ENCODE measurements around the gene SPRR2F. TPM values are rescaled to one million over a fixed set of nuclear protein-coding genes. Genes with fewer than 3 reads are reported as not detected.

The SPRR2F gene
- total and polyA plus RNA-seq, 9 of the 15 experiments (the other 6 are each of a cell fraction or from before 2014, with no cell fraction given), result 0.22 to 2.0 (median 0.41) TPM; not detected in 4

DNA sequence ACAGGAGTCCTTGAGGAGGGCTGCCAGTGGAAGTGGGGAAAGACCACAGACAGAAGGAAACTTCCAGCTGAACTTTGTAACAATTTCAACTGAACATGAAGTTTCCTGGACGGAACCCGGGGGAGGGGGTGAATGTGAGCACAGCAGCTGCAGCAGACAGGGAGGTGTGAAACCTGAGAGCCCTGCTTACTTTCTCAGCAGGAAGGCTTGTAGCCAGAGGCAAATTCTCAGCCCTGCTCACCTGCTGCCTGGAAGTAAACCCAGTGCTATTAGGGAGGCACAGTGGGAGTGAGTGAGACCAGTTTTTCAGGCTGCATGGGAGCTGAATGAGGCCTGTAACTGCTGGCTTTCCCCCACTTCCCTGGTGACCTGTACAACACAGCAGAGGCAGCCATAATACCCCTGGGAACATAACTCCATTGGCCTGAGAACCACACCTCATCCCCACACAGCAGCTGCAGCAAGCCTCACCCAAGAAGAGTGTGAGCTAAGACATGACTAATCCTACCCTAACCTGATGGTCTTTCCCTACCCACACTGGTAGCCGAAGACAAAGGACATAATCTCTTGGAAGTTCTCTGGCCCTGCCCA lies 9.6 kb upstream of the SPRR2F start:
- no peaks in the 10 kb centered on the region for H4K20me1 ChIP-seq (replicated peaks; ENCODE audit: control insufficient read depth, insufficient read depth, low read length)
- WGBS (ENCODE audit: insufficient coverage, low coverage, missing lambda C conversion rate), result 21% methylated on average over 3 of the region's 3 CpGs
- intact Hi-C loops (cut with micrococcal nuclease) (no loop called here), in situ Hi-C loops (cut with MboI) (no loop called here)
- POLR2A ChIA-PET, result no interaction called here
- H3K9me3 ChIP-seq (replicated peaks; ENCODE audit: control insufficient read depth, insufficient read depth, low read depth, low read length), result no peaks in the 10 kb centered on the region
- H3K9me1 ChIP-seq (ENCODE audit: control insufficient read depth, insufficient read depth, low read length), result no peaks in the 10 kb centered on the region
- H3K79me2 ChIP-seq (ENCODE audit: control insufficient read depth, insufficient read depth, low read length), result no peaks in the 10 kb centered on the region
- ATAC-seq (peak; percentile 81), FAIRE-seq (peak; percentile 35), DNase-seq (ENCODE audit: extremely low read depth in 1 of 4, low spot score in 3 of 4) (peak in 2 of 4 experiments; percentile 23 to 35)
- no peak overlapping the region for H3K4me2 ChIP-seq (ENCODE audit: insufficient read depth, low read length)
- TF ChIP-seq, protein P1, sequence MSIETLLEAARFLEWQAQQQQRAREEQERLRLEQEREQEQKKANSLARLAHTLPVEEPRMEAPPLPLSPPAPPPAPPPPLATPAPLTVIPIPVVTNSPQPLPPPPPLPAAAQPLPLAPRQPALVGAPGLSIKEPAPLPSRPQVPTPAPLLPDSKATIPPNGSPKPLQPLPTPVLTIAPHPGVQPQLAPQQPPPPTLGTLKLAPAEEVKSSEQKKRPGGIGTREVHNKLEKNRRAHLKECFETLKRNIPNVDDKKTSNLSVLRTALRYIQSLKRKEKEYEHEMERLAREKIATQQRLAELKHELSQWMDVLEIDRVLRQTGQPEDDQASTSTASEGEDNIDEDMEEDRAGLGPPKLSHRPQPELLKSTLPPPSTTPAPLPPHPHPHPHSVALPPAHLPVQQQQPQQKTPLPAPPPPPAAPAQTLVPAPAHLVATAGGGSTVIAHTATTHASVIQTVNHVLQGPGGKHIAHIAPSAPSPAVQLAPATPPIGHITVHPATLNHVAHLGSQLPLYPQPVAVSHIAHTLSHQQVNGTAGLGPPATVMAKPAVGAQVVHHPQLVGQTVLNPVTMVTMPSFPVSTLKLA (conservative IDR thresholded peaks at IDR 0.05), result no peak
- TF ChIP-seq TAF7 (tag; IDR thresholded peaks at IDR 0.05), result no peak
- TF ChIP-seq ZNF583 (CRISPR knock-in tag; IDR thresholded peaks at IDR 0.05), result no peak
- TF ChIP-seq, protein P2, sequence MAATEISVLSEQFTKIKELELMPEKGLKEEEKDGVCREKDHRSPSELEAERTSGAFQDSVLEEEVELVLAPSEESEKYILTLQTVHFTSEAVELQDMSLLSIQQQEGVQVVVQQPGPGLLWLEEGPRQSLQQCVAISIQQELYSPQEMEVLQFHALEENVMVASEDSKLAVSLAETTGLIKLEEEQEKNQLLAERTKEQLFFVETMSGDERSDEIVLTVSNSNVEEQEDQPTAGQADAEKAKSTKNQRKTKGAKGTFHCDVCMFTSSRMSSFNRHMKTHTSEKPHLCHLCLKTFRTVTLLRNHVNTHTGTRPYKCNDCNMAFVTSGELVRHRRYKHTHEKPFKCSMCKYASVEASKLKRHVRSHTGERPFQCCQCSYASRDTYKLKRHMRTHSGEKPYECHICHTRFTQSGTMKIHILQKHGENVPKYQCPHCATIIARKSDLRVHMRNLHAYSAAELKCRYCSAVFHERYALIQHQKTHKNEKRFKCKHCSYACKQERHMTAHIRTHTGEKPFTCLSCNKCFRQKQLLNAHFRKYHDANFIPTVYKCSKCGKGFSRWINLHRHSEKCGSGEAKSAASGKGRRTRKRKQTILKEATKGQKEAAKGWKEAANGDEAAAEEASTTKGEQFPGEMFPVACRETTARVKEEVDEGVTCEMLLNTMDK (IDR thresholded peaks at IDR 0.05; ENCODE audit: borderline replicate concordance, insufficient read depth, low read depth, low read length, poor library complexity, severe bottlenecking), result no peak
- no peak for TF ChIP-seq FOXJ3 (CRISPR knock-in tag; IDR thresholded peaks at IDR 0.05)
- H2AFZ ChIP-seq (ENCODE audit: low read depth, low read length), result peak overlapping the region; percentile 81
- H3K27ac ChIP-seq (ENCODE audit: extremely low read depth, low read depth, low read length), result peak overlapping the region; percentile 37; the same call in 1 of the 3 replicates
- no peaks in the 10 kb centered on the region for H3K27me3 ChIP-seq (ENCODE audit: control insufficient read depth in 2 of 2, insufficient read depth in 2 of 2, low read length in 2 of 2)
- no peak overlapping the region for H3K4me3 ChIP-seq
- no peak overlapping the region for H3K9ac ChIP-seq (ENCODE audit: insufficient read depth in 1 of 2, low read depth in 2 of 2, low read length in 2 of 2)
- H3K36me3 ChIP-seq (ENCODE audit: control insufficient read depth, insufficient read depth, low read length), result no peaks in the 10 kb centered on the region
- H3K4me1 ChIP-seq (replicated peaks in 1 of 2; ENCODE audit: control insufficient read depth in 2 of 2, insufficient read depth in 2 of 2, low read length in 2 of 2), result peaks cover 0 to 4% of the 10 kb centered on the region in 2 experiments; a peak in 1 of 5 replicates
- CTCF ChIA-PET (ENCODE audit: low intra/inter-chr PET ratio), result no interaction called here
- BruUV-seq (replicated peaks), result no TSS peak

All from K562 (cell line).